NCI-H187 treated with DMSO at 0.1 percent for 48 hours (cell line): ENCODE data around the gene TMEM127.
"Not testable (repeated sequence)": the region's sequence is repeated elsewhere in the genome, so short reads cannot be mapped to it uniquely, and the experiment has no call there.

ENCODE experiments used
- DNase-seq: peaks from one replicate; lab custom pipeline; 2025; lab: John Stamatoyannopoulos, UW

The TMEM127 gene

DNA sequence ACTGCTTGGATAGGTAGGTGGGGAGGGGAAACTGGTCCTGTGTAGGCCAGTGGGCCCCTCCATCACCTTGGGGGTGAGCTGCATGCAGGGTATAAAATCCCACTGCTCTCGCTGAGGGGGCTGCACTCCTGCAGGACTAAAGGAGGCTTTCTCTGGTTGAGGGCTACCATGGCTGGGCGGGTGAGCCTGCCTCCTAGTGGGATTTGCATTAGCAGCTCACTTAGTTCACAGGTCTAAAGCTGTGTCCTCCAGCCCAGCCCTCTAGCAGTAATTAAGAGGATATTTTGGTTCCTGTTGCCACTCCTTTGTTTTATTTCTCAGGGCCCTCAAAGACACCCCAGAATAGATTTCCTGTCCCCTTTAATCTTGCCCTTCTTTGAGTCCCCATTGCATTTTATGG lies 24.6 kb downstream of the TMEM127 start:
- DNase-seq = no peak

DNA sequence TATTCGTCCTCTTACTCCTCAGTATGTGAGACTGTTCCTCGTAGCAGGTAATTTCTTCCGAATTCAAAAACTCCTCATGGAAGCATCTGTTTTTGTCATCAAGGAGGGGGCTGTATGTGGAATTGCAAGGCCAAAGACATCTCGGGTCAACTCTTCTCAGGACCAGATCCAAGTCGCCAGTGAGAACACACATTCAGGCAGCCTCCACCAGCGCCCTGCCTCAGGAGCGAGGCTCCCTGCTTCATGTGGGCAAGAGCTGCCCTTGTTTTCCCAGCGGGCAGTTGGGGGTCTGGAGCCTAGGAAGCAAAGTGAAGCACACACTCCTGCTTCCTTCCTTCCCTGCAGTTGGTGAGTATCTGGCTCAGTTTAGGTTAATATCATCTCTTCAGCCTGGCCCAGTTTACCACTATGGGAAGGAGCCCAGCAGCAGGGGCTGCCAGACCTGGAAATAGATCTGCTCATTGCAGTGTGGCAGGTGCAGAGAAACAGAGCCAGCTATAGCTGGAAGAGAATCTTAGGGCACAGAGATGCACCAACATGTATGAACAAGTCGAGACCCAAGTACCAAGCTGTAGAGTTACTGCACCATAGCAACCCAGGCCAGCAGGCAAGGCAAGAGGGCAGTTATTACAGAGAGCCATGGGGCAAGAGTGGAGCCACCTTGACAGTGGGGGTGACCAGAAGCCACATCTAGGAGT lies 25.3 kb downstream of the TMEM127 start:
- no peak for DNase-seq

DNA sequence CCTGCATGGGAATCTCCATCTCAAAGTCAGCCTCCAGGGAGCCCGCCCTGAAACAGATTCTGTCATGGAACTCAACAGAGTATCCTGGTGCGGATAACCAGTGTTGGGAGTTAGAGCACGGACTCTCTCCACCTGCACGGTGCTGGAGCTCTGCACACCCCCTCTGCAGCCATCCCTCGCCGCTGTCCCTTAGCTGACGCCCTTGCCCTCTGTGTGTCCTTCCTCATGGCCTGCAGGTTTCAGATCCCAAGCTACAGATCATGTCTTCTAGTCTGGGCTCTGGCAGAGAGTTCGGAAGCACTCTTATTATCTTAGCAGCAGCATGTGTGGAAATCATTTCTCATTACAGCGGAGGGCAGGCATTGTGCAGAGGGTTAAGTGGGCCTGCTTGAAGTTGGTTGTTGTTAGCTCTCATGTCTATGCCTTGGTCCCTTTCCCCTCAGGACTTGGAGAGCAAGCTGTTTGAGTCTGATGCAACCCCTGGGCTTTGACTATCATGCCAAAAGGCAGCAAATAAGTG lies 26.0 kb downstream of the TMEM127 start:
- no peak for DNase-seq

DNA sequence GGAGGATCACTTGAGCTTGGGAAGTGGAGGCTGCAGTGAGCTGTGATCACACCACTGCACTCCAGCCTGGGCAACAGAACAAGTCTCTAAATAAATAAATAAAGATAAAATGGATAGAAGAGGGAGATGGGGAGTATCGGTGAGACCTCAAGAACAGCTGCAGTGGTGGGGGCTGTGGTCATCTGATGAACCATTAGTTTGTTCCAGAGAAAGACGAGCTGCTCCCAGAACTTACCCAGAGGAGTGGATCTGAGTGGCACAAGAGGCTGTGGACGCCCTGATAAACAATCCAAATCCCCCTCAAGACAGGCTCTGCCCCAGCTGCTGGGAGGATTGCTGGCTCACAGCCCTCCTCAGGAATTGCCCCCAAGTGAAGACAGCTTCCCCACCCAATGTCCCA lies 26.7 kb downstream of the TMEM127 start:
- DNase-seq = no peak

DNA sequence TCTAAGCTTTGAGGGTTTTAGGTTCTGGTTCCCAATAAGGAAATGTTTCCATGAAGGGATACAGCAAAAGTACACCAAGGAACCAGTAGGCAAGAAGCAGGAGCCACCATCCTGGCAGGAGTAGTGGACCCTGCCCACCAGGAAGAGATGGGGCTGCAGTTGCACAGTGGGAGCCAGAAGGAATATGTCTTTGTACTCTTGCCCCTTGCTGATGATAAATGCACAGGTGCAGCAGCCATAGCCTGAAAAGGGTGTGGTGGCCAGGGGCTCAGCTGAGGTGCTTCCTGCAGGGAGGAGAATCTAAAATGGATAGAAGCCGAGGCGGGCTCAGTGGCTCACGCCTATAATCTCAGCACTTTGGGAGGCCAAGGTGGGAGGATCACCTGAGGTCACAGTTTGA lies 27.5 kb downstream of the TMEM127 start:
- no peak for DNase-seq

DNA sequence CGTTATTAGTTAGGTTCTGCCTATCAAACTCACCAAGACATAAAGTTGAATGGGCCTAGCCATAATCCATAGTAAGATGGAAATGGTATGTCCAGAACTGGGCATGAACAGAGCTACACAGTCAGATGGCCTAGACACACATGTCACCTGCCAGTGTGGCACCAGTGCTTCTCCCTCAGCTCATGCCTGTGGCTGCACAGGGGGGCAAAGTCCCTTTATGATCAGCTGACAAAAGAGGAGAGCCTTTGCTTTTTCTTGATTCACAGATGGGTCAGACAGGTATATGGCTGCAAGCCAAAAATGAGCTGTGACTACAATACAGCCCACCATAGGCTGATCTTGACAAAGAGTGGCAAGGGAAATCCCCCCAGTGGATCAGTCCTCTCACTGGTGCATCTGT lies 28.9 kb downstream of the TMEM127 start:
- DNase-seq = no peak

DNA sequence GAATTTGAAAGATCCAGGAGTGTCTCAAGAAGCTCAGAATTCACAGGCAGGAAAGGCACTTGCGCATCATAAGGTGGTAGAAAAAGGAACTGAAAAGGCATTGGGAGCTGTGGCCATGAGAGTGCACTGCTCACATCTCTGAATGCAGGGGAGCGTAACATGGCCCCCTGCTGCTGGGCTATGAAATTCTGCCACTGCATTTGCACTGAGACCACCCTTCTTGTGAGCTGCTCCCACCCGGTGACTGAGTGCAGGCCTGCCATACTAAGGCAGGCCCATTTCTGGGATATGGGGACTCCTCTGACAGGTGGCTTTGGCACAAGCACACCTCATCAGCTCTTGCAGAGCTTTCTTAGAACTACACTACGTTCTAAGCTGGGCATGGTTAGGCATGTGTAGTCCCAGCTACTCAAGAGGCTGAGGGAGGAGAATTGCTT lies 31.9 kb downstream of the TMEM127 start:
- no peak for DNase-seq

DNA sequence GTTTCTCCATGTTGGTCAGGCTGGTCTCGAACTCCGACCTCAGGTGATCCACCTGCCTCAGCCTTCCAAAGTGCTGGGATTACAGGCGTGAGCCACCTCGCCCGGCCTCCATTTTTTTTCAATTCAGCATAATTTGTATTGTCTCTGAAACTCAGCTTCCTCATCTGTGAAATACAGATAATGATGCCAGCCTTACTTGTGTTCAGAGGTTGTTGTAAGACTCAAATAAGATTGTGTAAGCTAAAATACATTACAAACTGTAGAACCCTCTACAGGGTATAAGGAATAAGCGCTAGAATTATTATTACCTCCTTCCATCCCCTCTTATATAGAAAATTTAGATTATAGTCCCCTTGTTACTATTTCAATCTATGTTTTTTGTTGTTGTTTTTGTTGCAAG lies 32.4 kb downstream of the TMEM127 start:
- DNase-seq = no peak

DNA sequence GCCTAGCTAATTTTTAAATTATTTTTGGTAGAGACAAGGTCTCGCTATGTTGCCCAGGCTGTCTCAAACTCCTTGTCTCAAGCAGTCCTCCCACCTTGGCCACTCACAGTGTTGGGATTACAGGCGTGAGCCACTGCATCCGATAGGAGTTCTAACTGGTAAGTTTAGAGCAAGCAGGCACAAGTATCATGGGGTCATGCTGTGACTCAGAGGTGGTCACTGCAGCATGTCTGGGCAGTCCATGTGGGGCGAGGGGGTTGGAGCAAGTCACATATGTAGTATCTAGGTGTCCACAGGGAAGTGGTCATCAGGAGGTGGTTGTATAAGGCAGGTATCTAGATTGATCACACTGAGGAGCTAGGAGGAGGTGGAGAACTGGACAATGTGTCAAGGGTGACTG lies 34.5 kb downstream of the TMEM127 start:
- no peak for DNase-seq

DNA sequence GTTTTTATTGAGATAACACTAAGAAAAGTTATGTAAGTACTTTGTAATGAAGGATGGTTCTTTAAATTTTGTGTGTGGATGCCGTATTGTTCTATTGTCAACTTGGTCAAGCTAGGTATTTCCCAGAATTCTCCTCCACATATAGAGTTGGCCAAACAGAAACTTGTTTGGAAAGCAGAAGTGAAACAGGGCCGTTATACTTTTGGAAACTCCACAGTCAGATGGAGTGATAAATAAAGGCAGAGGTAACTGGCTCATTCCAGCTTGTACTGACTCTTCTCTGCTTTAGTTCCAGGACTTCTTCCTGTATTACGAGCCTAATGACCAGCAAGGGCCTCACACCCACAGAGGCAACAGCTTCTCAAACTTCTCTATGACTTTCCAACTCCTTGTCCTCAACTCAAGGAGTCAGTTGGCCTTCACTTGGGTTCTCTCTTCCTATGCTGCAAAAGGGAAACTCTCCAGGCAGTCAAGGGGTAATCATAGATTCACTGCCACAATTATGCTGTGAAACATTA lies 40.7 kb downstream of the TMEM127 start:
- DNase-seq = no peak

DNA sequence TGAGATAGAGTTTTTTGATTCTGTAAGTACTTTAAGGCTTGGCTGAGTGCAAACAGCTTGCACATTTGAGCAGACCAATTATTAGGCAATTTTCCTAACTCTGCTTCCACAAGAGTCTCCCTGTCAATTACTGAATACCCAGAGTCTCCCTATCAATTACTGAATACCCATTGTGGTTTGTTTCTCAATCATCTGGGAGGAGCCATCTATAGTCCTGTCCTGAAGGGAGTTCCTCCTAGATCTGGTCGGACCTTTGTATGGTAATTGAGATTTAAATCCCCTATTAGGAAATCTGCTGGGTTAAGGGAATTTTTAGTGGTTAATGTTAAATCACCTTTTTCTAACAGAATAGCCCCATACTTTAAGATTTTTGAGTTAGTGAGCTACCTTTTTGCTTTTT lies 44.7 kb downstream of the TMEM127 start:
- not testable (repeated sequence) for DNase-seq

DNA sequence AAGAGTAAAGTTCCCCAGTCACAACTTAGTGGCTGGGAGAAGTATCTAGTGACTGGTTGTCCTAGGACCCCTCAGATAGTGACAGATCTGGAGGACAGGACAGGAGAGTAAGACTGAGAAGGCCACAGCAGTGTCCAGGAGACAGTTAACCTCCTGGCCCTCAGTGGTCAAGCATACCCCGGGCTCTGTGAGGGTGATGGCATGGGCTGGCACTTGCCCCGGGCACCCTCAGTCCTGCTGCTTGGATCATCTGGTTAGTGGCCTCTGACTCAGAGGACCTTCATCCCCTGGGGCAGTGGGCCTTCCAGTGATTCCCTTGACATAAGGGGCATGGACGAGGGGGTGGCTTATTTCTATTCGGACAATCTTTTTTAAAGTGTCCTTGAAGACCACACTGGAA lies 45.8 kb downstream of the TMEM127 start:
- not testable (repeated sequence) for DNase-seq

DNA sequence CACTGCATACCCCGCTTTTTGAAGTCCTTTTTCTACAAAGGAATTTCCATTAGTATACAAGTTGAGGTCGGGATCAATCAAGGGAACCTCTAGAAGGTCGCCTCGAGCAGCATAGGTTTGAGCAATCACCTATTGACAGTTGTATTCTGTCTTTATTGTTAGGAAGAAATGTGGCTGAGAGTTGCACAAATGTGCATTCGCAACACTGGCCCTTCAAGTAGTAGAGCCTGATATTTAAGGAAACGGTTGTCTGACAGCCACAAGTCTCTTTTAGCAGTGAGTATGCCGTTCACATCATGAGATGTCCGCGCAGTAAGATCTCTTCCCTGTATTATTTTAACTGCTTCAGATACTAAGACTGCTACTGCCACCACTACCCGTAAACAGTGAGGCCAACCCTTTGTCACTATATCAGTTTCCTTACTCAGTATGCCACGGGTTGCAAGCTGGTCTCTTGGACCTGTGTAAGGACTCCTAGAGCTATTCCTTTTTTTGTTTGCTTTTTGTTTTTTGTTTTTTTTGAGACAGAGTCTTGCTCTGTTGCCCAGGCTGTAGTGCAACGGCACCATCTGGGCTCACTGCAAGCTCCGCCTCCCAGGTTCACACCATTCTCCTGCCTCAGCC lies 47.2 kb downstream of the TMEM127 start:
- no peak for DNase-seq

DNA sequence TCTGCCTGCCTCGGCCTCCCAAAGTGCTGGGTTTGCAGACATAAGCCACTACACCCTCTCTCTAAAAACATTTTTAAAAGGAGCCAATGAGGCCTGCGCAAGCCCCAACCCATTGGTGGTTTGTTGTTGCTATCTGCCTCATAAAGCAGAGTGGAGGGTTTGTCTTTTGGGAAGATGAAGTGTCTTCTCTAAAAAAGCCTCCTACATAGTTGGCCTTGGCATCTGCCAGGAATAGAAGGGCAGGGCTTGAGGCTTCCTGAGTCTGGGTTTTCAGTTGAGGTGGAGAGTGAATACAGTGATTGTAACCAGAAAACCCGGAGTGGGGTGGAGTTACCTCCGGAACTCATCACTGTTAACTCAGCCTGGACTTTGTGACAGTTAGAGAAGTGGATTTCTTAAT lies 51.2 kb downstream of the TMEM127 start:
- DNase-seq = no peak

DNA sequence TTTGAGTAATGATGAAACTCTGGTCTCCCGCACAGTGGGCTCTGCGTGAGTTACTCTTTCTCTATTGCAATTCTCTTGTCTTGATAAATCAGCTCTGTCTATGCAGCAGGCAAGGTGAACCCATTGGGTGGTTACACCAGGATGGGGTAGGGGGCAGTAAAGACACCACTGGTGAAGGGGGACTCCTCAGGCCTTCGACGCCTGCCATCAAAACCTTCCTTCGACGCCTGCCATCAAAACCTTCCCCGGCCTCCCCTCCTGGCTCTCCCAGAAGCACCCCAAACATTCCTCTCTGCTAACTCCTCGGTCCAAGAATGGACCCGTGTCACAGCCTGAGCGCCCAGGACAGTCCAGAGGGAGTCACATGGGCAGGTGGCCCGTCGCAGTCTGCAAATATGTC lies 52.4 kb downstream of the TMEM127 start:
- DNase-seq = no peak

DNA sequence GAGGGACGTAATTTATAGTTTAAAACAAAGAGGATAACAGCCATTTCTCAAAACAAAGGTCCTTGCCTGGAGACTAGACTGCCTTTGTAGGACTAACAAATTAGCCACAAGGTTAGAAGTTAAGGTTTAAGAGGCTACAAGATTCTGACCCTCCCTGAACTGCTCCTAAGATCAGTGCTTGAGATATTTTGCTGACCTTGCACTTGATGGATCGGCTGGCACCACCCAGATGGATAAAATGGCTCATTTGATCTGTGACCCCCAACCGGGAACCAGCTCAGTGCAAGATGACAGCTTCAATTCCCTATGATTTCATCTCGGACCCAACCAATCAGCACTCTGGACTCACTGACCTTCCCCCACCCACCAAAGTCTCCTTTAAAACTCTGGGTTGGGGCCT lies 53.5 kb downstream of the TMEM127 start:
- no peak for DNase-seq

DNA sequence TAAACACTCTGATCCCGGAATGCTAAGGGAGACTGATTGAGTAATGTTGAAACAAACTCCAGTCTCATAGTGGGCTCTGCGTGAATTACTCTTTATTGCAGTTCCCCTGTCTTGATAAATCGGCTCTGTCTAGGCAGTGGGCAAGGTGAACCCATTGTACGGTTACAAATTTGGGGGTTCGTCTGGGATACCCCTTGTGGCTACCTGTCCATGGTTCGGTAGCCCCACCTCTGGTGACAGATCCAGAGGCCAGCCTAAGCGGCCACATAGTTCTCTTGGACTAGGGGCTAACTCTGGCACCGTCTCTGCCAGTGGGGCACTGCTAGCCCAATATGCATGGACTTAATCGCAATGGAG lies 56.1 kb downstream of the TMEM127 start:
- DNase-seq = no peak

DNA sequence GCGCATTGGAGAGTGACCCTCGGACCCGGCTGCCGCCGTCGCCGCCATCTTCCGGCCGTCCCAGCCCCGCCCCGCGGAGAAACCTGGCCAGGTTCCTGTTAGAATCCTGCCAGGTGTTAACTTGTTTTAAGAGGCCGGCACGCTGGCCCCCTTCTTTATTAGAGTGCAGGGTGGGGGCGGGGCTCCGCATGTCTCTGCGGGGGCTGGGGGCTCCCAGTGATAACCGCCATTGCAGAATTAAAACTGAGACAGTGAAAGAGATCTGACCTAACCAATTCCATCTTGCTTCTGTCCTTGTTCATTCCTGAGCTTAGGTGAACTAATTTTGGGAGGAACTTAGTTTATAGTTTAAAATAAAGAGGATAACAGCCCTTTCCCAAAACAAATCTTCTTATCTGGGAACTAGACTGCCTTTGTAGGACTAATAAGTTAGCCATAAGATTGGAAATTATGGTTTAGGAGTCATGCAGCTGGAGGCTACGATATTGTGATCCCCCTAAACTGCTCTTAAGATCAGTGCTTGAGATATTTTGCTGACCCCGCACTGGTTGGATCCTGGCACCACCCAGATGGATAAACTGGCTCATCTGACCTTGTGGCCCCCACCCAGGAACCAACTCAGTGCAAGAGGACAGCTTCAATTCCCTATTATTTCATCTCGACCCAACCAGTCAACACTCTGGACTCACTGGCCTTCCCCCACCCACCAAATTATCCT lies 56.6 kb downstream of the TMEM127 start:
- DNase-seq = no peak

DNA sequence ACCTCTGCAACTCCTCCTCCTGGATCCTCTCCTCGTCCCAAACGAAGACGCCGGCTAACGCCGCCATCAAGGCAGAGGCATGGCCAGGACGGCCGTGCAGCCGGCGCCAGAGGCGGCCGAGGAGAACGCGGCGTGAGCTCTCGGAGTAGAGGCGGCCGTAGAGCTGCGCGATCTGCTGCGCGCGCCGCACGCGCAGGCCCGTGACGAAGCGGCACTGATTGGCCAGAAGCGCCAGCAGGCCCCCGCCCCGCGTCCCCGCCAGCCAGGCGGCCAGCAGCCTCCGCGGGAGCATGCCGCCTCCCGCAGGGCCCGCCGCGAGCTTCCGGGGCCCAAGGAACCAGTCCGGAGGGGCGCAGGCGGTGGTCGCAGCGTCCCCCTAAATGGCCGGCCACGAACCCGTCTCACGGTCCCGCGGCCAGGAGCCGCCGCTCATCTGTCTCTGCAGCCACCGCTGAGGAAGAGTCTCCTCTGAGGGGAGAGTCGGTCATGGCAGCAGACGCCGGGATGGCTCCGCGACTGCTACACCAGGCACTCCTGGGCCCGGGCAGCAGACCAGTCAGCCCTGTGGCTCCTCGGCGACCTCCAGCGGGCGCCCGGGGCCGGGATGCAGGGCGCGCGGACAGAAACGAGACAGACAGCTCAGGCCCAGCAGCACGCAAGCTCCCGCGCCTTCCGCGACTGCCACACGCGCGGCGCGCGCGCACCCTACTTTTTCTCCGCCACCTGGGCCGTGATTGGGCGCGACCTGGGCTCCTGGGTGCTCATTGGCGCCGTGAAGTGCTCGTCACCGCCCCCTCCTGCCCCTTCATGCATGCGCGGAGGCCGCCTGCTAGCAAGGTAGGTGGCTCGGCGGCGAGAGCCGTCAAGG lies 57.4 kb downstream of the TMEM127 start, which contains the start of gene STARD7:
Gene STARD7, minus strand, starts transcription at position 685 of the 868 bp plus-strand sequence. Its CDS starts 393 bp downstream, at position 292.
- peak; percentile 67 for DNase-seq

DNA sequence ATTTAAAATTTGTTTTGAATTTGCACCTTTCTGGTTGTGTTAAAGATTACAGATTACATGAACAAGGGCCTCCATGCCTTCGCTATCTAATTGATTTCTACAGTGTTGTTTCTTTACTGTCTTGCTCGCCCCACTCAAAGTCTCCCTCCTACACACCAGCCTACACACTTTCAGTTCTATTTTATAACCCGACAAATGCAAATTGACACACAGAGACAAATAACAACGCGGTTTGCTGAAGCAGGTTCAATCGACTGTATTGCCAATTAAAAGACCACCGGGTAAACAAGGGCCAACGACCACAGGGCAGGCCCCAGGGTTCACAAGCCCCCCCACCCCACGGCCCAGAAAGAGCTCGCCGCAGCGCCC lies 58.0 kb downstream of the TMEM127 start:
- DNase-seq = no peak

DNA sequence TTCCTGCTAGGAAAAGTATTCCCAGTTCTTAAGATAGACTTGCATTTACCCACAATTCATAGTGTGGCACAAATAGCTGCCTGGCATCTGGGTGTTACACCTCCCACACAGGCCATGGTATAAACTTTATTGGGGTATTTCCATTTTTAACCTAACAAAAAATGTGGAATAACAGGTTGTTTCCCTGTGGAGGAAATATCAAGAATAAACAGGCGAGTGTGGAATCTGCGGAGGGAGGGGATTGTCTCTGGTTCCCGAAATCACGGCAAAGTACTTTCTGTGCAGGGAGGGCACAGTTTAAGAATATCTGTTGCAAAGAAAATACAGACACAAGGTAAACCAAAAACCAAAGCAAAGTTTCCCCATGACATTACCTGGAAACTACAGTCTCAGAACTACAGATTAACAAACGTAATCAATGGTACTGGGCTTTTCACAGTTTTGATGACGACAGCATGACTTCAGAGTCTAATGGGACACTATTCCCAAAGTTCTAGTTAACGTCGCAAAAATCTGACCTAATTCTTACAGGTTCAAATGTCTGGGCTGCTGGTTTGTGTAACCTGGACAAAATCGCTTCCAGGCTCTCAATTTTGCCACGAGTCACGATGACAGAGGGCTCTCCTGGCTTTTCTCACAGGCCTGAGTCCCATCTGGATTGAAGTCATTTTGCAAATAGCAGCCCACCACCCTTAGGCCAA lies 58.6 kb downstream of the TMEM127 start:
- no peak for DNase-seq
